Activated CD4-positive, alpha-beta T cell treated with anti-CD3 and anti-CD28 coated beads for 36 hours (primary cell): Measurements from ENCODE around the gene RPS15. TPM values are rescaled to one million over a fixed set of nuclear protein-coding genes. Genes with fewer than 3 reads are reported as not detected.
"Not testable (repeated sequence)": the region's sequence is repeated elsewhere in the genome, so short reads cannot be mapped to it uniquely, and the experiment has no call there.

Experiments used
- ATAC-seq: fragments of 200-7000 bp; cut with Tn5 transposase; one replicate; pipeline ENCODE4 v1.10.0; 2021; ENCODE audit warnings: mild to moderate bottlenecking, moderate library complexity
- CTCF ChIA-PET: fragments of 350-600 bp; sonication (Branson Sonifier 250); formaldehyde crosslinking; loops from one replicate; lab custom pipeline; 2021; ENCODE audit warnings: antibody characterized with exemption; lab: Charles Lee
- POLR2A ChIA-PET: fragments of 350-600 bp; sonication (Branson Sonifier 250); formaldehyde crosslinking; loops from one replicate; lab custom pipeline; 2021; ENCODE audit warnings: antibody characterized with exemption, inconsistent platforms; lab: Charles Lee
- DNase-seq: peaks from one replicate; pipeline ENCODE4 v3.0.0-alpha.2; 2020
- H3K27ac Mint-ChIP-seq: one replicate; pipeline ENCODE4 v1.8.0; 2021; ENCODE audit warnings: mixed read lengths
- H3K27me3 Mint-ChIP-seq: one replicate; pipeline ENCODE4 v1.8.0; 2021; ENCODE audit warnings: mixed read lengths
- H3K36me3 Mint-ChIP-seq: one replicate; pipeline ENCODE4 v1.8.0; 2021; ENCODE audit warnings: low read depth, mixed read lengths
- H3K4me1 Mint-ChIP-seq: one replicate; pipeline ENCODE4 v1.8.0; 2021; ENCODE audit warnings: mixed read lengths
- H3K4me3 Mint-ChIP-seq: one replicate; pipeline ENCODE4 v1.8.0; 2021; ENCODE audit warnings: mild to moderate bottlenecking, moderate library complexity, mixed read lengths
- H3K9me3 Mint-ChIP-seq: one replicate; pipeline ENCODE4 v1.8.0; 2021; ENCODE audit warnings: low read depth, mixed read lengths
- intact Hi-C, 2 experiments: fragments of 100-400 bp; cut with DNase I in 1 of 2; cut with micrococcal nuclease in 1 of 2; formaldehyde crosslinking; loops; one replicate each; pipeline versions ENCODE4 v1.14.2 to v1.15.1; 2022 to 2024; cut with DNase I, micrococcal nuclease
- total RNA-seq, 2 experiments: library from RNA; stranded (reverse); gene quantifications; one replicate each; pipeline ENCODE4 v1.2.3, GENCODE V29; 2021

RPS15 gene
- total RNA-seq, 2 experiments from 2014 or later: 1,716 to 1,858 TPM

- Mint-ChIP-seq H3K9me3 (no peaks in the 10 kb centered on the region), H3K4me1 (peaks cover 10% of the 10 kb centered on the region), H3K27me3 (peaks cover under 1% of the 10 kb centered on the region), H3K36me3 (peaks cover 5% of the 10 kb centered on the region), H3K27ac (no peak overlapping the region), H3K4me3 (no peak overlapping the region)
- CTCF ChIA-PET: interaction anchor here (0.6 to 2.1 kb wide), 4 partner anchors 29 to 55 kb away, joined by 3 to 7 read pairs (median 4); no protein-coding TSS in a partner anchor
- intact Hi-C loops: no loop called here
- DNase-seq (no peak), ATAC-seq (no peak)
- POLR2A ChIA-PET: interaction anchor here (0.6 kb wide), 1 partner anchor 381 kb away, joined by 3 read pairs; no protein-coding TSS in a partner anchor
Measured at GRCh38 chr19:1473085-1473851, 35.1 kb downstream of the RPS15 start.

GRCh38 chr19:1474011-1474764 is 36.0 kb downstream of the RPS15 start:
- Mint-ChIP-seq H3K27me3 (no peaks in the 10 kb centered on the region), H3K4me3 (no peak overlapping the region), H3K9me3 (no peaks in the 10 kb centered on the region), H3K36me3 (peaks cover 7% of the 10 kb centered on the region), H3K4me1 (peaks cover 11% of the 10 kb centered on the region), H3K27ac (no peak overlapping the region)
- ChIA-PET CTCF (interaction anchor here (0.5 to 2.1 kb wide), 3 partner anchors 30 to 72 kb away, joined by 3 to 7 read pairs (median 4); no protein-coding TSS in a partner anchor), POLR2A (no interaction called here)
- DNase-seq (no peak), ATAC-seq (no peak)
- intact Hi-C loops: no loop called here

GRCh38 chr19:1474765-1475351 is 36.7 kb downstream of the RPS15 start:
- Mint-ChIP-seq H3K27ac (no peak overlapping the region), H3K36me3 (peaks cover 7% of the 10 kb centered on the region), H3K4me1 (peaks cover 11% of the 10 kb centered on the region), H3K27me3 (no peaks in the 10 kb centered on the region), H3K9me3 (no peaks in the 10 kb centered on the region), H3K4me3 (no peak overlapping the region)
- CTCF ChIA-PET: interaction anchor here (1.0 to 2.1 kb wide), 2 partner anchors 16 to 31 kb away, joined by 4 to 7 read pairs; partner anchors contain the start of gene REEP6
- ATAC-seq (no peak), DNase-seq (no peak)
- POLR2A ChIA-PET: no interaction called here
- intact Hi-C loops: loop anchor here in 1 of 2 experiments (5.0 kb wide), 1 partner anchor 33 kb away; no protein-coding TSS in a partner anchor

DNA sequence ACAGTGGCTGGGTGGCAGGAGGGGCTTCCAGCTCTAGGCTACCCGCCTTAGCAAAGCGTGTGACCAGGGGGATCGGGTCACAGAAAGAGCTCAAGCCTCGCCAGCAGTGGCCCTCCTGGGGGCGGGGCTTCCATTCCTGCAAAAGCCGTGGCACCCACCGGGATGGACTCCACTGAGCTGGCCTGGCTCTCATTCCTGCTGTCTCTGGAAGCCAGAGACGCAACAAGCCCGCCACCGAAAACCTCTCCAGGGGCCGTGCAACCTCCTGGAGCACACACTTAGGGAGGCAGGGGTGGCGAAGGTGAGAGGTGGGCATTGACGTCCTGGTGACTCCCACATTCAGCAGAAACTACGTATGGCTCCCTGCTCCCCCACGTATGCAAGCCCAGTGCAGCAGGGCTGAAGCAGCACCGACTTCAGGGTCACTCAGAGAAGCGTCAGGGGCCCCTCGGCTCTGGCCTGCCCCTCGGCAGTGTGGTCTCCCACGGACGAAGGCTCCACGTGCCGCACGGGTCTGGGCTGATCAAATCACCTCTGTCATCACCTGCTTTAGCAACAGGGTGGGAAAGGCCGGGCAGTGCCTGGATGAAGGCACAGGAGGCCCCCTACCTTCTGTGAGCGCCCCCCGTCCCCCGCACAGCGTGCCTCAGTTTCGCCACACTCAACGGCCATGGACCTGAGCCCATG is 37.7 kb downstream of the RPS15 start:
- Mint-ChIP-seq H3K4me1 (peaks cover 8% of the 10 kb centered on the region), H3K27me3 (no peaks in the 10 kb centered on the region), H3K4me3 (no peak overlapping the region), H3K36me3 (peaks cover 7% of the 10 kb centered on the region), H3K27ac (no peak overlapping the region), H3K9me3 (no peaks in the 10 kb centered on the region)
- DNase-seq: no peak
- POLR2A ChIA-PET: no interaction called here
- intact Hi-C loops: loop anchor here in 1 of 2 experiments (5.0 kb wide), 1 partner anchor 34 kb away; no protein-coding TSS in a partner anchor
- ATAC-seq: no peak
- CTCF ChIA-PET: interaction anchor here (1.0 kb wide), 1 partner anchor 15 kb away, joined by 4 read pairs; the partner anchor contains the start of gene REEP6

DNA sequence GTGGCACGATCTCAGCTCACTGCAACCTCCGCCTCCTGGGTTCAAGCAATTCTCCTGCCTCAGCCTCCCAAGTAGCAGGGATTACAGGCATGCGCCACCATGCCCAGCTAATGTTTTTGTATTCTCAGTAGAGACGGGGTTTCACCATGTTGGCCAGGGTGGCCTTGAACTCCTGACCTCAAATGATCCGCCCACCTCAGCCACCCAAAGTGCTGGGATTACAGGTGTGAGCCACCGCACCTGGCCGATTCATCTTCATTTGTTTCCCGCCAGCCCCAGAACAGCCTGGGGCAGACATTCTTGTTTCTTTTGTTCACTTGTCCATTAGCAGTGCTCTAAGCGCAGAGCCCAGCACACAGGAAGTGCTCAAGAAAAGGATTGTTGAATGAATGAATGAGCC is 38.9 kb downstream of the RPS15 start:
- intact Hi-C loops: loop anchor here in 1 of 2 experiments (5.0 kb wide), 1 partner anchor 35 kb away; no protein-coding TSS in a partner anchor
- H3K27me3 Mint-ChIP-seq, H3K4me1 Mint-ChIP-seq, ATAC-seq, H3K36me3 Mint-ChIP-seq, H3K9me3 Mint-ChIP-seq, H3K27ac Mint-ChIP-seq, CTCF ChIA-PET, DNase-seq, POLR2A ChIA-PET: not testable (repeated sequence)
- peak overlapping the region; percentile 96 for H3K4me3 Mint-ChIP-seq

DNA sequence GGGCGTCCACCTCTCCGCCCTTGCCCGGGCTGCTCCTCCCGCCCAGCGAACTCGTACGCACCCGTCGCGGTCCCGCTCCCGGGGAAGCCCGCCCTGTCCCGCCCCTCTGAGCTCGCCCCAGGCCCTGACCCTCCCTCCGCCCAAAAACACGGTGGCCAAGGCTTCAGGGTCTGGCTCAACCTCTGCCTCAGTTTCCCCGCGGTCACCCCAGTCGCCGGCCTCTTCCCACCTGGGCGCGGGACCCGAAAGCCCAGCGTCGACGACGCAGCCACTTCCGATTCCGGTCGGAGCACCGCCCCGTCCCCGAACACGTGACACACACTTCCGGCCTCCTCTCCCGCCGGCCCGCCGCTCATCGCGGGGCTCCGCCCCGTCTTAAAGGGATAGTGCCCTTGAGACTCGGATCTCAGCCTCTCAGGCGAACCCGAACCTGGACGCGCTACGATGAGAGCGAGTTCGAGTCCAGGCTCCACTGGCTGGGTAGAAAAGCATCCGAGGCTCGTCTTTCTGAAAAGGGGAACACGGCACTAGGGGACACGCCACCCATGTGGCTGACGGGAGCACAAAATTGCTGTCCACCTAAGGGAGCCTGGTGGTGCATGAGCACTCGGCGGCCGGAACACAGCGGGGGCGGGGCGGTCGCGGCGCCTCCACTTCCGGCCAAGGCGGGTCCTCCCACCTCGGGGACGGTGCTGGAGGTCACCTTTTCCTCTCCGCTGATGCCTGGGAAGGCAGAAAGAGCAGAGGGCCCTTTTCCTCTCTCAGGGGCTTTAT is 40.9 kb downstream of the RPS15 start, which contains the start of gene C19orf25:
TSS of gene C19orf25 (minus strand) at position 282 of the 774 bp plus-strand sequence. CDS start 312 bp downstream, outside the sequence.
- ChIA-PET CTCF (interaction anchor here (0.6 kb wide), 1 partner anchor 823 kb away, joined by 3 read pairs; no protein-coding TSS in a partner anchor), POLR2A (no interaction called here)
- Mint-ChIP-seq H3K27me3 (no peaks in the 10 kb centered on the region), H3K36me3 (peaks cover 7% of the 10 kb centered on the region), H3K27ac (peak within 1 kb of the TSS; percentile 95), H3K4me3 (peak within 1 kb of the TSS; percentile 96), H3K9me3 (no peaks in the 10 kb centered on the region), H3K4me1 (peaks cover 6% of the 10 kb centered on the region)
- DNase-seq: peak; percentile 97
- ATAC-seq: peak; percentile 98
- intact Hi-C loops: loop anchor here (1.0 to 5.0 kb wide), 12 partner anchors 11 to 173 kb away; partner anchors contain the start of genes PCSK4 (in 2 of the 2), ADAMTSL5 (in 1 of the 2), DAZAP1 (in 1 of the 2) and MBD3 (in 1 of the 2)

DNA sequence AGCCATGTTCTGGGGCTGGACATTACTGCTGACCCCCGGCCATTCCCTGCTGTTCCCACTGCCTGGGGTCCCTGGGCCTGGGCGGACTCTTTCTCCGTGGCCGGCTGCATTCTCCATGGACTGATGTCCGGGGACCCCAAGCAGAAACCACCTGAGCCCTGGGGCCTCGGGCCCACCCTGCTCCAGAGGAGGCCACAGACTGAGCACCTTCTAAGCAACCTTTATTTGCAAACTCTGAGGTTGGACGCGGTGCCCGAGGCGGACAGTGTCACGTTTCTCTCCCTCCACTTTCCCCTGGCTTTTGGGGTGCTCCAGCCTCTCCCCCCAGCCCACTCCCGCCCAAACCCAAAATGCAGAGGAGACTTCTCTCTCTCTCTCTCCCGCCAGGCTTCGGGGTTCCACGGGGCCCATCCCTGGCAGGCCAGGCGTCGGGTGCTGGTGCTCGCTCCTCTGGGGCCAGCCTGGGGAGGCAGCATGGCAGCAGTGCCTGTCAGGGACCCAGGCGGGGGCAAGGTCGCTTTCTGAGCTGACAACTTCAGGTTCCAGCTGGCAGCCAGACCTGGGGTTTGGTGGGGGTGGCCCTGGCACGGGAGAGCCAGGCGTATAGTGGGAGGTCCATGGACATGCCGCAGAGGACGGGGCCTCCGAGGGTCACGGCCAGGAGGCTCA is 43.2 kb downstream of the RPS15 start:
- ATAC-seq: no peak
- Mint-ChIP-seq H3K4me1 (peaks cover 6% of the 10 kb centered on the region), H3K27ac (no peak overlapping the region), H3K9me3 (no peaks in the 10 kb centered on the region), H3K27me3 (no peaks in the 10 kb centered on the region), H3K4me3 (no peak overlapping the region), H3K36me3 (peaks cover 7% of the 10 kb centered on the region)
- POLR2A ChIA-PET: no interaction called here
- CTCF ChIA-PET: no interaction called here
- no peak for DNase-seq
- intact Hi-C loops: no loop called here

DNA sequence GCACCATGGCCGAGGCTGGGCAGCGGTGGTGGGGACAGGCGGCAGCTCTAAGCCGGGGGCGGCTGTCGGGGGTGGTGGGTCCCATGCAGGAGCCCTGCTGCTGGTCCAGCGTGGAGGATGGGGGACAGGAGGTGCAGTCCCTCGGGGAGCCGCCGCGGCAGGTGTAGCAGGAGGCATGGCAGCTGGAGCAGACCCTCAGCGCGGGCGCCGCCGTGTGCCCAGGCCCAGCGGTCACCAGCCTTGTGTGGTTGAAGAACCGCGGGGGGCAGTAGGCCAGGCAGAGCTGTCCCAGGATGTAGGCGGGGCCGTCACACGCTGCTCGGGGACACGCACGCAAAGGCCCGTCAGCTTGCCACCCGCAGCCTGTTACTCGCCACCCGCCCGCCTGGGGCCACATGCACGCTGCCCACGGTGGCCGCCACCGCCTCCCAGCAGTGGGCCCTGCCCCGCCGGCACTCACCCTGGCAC is 43.7 kb downstream of the RPS15 start:
- ChIA-PET CTCF (no interaction called here), POLR2A (no interaction called here)
- intact Hi-C loops: no loop called here
- DNase-seq: no peak
- H3K27me3 Mint-ChIP-seq: no peaks in the 10 kb centered on the region
- no peaks in the 10 kb centered on the region for H3K9me3 Mint-ChIP-seq
- no peak overlapping the region for H3K27ac Mint-ChIP-seq
- peaks cover 7% of the 10 kb centered on the region for H3K36me3 Mint-ChIP-seq
- peaks cover 6% of the 10 kb centered on the region for H3K4me1 Mint-ChIP-seq
- no peak for ATAC-seq
- H3K4me3 Mint-ChIP-seq: no peak overlapping the region

GRCh38 chr19:1482361-1483130 is 44.4 kb downstream of the RPS15 start:
- ATAC-seq (no peak), DNase-seq (no peak)
- ChIA-PET POLR2A (no interaction called here), CTCF (no interaction called here)
- Mint-ChIP-seq H3K36me3 (peaks cover 2% of the 10 kb centered on the region), H3K9me3 (no peaks in the 10 kb centered on the region), H3K27ac (no peak overlapping the region), H3K27me3 (no peaks in the 10 kb centered on the region), H3K4me3 (no peak overlapping the region), H3K4me1 (peaks cover 2% of the 10 kb centered on the region)
- intact Hi-C loops: no loop called here
